ENCODE data around the gene CSGALNACT2.
A peak's percentile ranks its signal among the peaks of the same experiment; 100 is the strongest.

CSGALNACT2 gene

GRCh38 chr10:43190775-43191174 lies 52.5 kb downstream of the CSGALNACT2 start:
- no peak for DNase-seq

- no peak for DNase-seq
Observed at GRCh38 chr10:43192884-43193283, 54.6 kb downstream of the CSGALNACT2 start.

GRCh38 chr10:43193496-43194080 lies 55.3 kb downstream of the CSGALNACT2 start:
- no peak for DNase-seq

GRCh38 chr10:43194266-43194665 lies 56.0 kb downstream of the CSGALNACT2 start:
- DNase-seq, result no peak

- DNase-seq, result no peak
Observed at GRCh38 chr10:43194859-43195258, 56.6 kb downstream of the CSGALNACT2 start.

- no peak for DNase-seq
Observed at GRCh38 chr10:43195557-43195956, 57.3 kb downstream of the CSGALNACT2 start.

- no peak for DNase-seq
Observed at GRCh38 chr10:43196131-43196980, 58.1 kb downstream of the CSGALNACT2 start.

- no peak for DNase-seq
Observed at GRCh38 chr10:43196981-43197833, 59.0 kb downstream of the CSGALNACT2 start.

- peak in 1 of 2 donors; percentile 38 for DNase-seq
Observed at GRCh38 chr10:43197834-43198681, 59.8 kb downstream of the CSGALNACT2 start.

- DNase-seq, result no peak
Observed at GRCh38 chr10:43198682-43199005, 60.4 kb downstream of the CSGALNACT2 start.

GRCh38 chr10:43199088-43199683 lies 60.9 kb downstream of the CSGALNACT2 start:
- DNase-seq, result no peak

- DNase-seq, result no peak
Observed at GRCh38 chr10:43199684-43200537, 61.7 kb downstream of the CSGALNACT2 start.

- DNase-seq, result no peak
Observed at GRCh38 chr10:43200538-43201390, 62.5 kb downstream of the CSGALNACT2 start.

GRCh38 chr10:43201545-43202131 lies 63.4 kb downstream of the CSGALNACT2 start:
- no peak for DNase-seq

GRCh38 chr10:43202224-43202656 lies 64.0 kb downstream of the CSGALNACT2 start:
- peak; percentile 63 to 71 for DNase-seq

GRCh38 chr10:43202657-43203447 lies 64.6 kb downstream of the CSGALNACT2 start:
- DNase-seq, result peak; percentile 41 to 61

GRCh38 chr10:43203448-43204041 lies 65.3 kb downstream of the CSGALNACT2 start:
- peak; percentile 35 to 36 for DNase-seq

Data from stimulated activated CD4-positive, alpha-beta T cell treated with anti-CD3 and anti-CD28 coated beads, Interleukin-2, amount 100 ng/mL, for 24 hours (primary cell).